ENCODE data around the gene ZBTB43. TPM values are rescaled to one million over a fixed set of nuclear protein-coding genes. Genes with fewer than 3 reads are reported as not detected.

ZBTB43 gene
- total and polyA plus RNA-seq, 12 donors: 4.5 to 26.7 (median 12.3) TPM

DNA sequence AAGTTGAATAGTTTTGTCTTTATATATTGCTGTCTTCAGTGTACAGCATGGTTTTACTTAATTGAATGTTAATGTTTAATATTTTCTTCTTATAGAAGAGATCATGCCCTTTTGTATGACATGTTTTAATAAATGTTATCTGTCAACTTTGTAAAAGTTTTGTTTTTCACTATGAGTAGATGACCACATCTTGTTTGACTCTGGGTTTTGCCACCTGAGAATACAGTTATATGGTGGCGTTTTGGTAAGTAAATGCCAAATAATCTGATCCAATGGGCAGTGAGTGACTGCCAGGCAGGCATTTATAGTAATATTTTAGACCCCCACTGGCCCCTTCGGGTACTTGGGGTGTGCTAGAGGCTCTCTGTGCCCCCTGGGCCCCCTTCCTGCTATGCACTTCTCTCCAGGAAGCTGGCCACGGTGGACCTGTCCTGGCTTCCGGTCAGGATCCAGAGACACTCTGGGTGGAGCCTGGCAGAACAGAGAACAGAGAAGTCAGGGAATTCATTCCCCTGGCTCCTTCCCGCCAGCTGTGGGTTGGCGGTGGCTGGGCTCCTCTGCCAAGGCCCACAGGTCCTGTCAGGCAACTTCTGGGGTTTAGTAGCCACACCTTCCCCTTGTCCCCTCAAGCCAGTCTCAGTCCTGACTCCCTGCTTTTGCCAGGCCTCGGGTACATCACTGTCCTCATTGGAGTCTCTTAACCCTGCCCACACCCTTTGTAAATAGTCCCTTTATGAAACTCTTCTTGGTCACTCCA is 33.4 kb downstream of the ZBTB43 start:
- H3K4me1 ChIP-seq (replicated peaks in 1 of 2): peaks cover 0 to 8% of the 10 kb centered on the region in 2 donors
- intact Hi-C loops (cut with DNase I): no loop called here
- H3K4me3 ChIP-seq: no peak overlapping the region
- DNase-seq: no peak
- no peaks in the 10 kb centered on the region for H3K9me3 ChIP-seq (replicated peaks in 1 of 3)
- 66 to 88% (median 77%) methylated on average over 6 to 7 of the region's 7 CpGs for WGBS, 4 donors
- no peaks in the 10 kb centered on the region for H3K27me3 ChIP-seq
- H3K36me3 ChIP-seq (replicated peaks in 1 of 2): peaks cover 0 to 17% of the 10 kb centered on the region in 2 donors
- H3K27ac ChIP-seq: no peak overlapping the region
- TF ChIP-seq, protein P1, sequence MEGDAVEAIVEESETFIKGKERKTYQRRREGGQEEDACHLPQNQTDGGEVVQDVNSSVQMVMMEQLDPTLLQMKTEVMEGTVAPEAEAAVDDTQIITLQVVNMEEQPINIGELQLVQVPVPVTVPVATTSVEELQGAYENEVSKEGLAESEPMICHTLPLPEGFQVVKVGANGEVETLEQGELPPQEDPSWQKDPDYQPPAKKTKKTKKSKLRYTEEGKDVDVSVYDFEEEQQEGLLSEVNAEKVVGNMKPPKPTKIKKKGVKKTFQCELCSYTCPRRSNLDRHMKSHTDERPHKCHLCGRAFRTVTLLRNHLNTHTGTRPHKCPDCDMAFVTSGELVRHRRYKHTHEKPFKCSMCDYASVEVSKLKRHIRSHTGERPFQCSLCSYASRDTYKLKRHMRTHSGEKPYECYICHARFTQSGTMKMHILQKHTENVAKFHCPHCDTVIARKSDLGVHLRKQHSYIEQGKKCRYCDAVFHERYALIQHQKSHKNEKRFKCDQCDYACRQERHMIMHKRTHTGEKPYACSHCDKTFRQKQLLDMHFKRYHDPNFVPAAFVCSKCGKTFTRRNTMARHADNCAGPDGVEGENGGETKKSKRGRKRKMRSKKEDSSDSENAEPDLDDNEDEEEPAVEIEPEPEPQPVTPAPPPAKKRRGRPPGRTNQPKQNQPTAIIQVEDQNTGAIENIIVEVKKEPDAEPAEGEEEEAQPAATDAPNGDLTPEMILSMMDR (IDR thresholded peaks at IDR 0.05): no peak
- TF ChIP-seq POLR2A (IDR thresholded peaks at IDR 0.05): no peak

DNA sequence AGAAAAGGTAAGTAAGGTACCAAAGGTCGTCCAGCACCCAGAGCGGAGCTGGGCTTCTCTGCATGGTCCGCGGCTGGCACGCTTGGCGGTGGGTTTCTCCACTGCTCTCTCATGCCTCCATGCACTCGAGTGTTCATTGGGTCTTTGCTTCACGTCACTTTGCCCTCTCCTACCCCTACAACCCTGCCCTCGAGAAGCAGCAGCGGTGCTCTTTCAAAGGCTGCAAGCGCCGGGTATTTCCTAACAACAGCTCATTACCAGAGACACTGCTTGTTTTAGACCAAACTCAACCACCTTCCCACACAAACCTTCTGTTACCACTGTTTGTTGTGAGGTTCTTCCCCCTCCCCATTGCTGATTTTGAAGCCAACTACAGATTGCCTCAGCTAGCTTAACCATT is 34.1 kb downstream of the ZBTB43 start:
- TF ChIP-seq POLR2A (IDR thresholded peaks at IDR 0.05): no peak
- TF ChIP-seq, protein P1 (IDR thresholded peaks at IDR 0.05): no peak
- Histone ChIP-seq H3K27ac (no peak overlapping the region), H3K4me1 (replicated peaks in 1 of 2) (peaks cover 0 to 14% of the 10 kb centered on the region in 2 donors), H3K27me3 (no peaks in the 10 kb centered on the region), H3K4me3 (no peak overlapping the region), H3K9me3 (replicated peaks in 1 of 3) (no peaks in the 10 kb centered on the region), H3K36me3 (replicated peaks in 1 of 2) (peaks cover 0 to 10% of the 10 kb centered on the region in 2 donors)
- 92 to 95% (median 94%) methylated on average over 12 of the region's 12 CpGs for WGBS, 4 donors
- intact Hi-C loops (cut with DNase I): no loop called here
- no peak for DNase-seq

DNA sequence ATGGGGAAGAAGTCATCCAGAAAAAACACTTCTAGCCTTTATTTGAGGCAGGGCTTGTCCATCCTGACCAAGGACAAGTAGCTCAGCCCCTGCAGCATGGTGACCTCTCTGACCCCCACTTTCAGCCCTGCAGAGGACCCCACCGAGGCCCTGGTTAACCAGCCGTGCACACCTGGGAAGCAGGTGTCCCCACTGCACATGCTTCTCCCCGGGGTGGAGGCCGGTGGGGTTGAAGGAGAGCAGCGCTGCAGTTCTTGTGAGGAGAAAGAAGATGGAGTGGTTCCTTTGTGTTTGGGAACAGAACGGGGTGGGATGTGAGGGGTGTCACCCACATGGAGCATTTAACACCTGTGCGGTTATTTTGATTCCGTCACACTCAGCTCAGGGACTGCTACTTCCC is 34.5 kb downstream of the ZBTB43 start:
- H3K27me3 ChIP-seq: no peaks in the 10 kb centered on the region
- no peak overlapping the region for H3K4me3 ChIP-seq
- 84 to 100% (median 93%) methylated on average over 5 to 8 of the region's 8 CpGs for WGBS, 4 donors
- intact Hi-C loops (cut with DNase I): no loop called here
- DNase-seq: no peak
- peaks cover 0 to 12% of the 10 kb centered on the region in 2 donors for H3K4me1 ChIP-seq (replicated peaks in 1 of 2)
- no peaks in the 10 kb centered on the region for H3K9me3 ChIP-seq (replicated peaks in 1 of 3)
- H3K36me3 ChIP-seq (replicated peaks in 1 of 2): peaks cover 0 to 7% of the 10 kb centered on the region in 2 donors
- H3K27ac ChIP-seq: no peak overlapping the region
- no peak for TF ChIP-seq POLR2A (IDR thresholded peaks at IDR 0.05)
- TF ChIP-seq, protein P1 (IDR thresholded peaks at IDR 0.05): no peak

DNA sequence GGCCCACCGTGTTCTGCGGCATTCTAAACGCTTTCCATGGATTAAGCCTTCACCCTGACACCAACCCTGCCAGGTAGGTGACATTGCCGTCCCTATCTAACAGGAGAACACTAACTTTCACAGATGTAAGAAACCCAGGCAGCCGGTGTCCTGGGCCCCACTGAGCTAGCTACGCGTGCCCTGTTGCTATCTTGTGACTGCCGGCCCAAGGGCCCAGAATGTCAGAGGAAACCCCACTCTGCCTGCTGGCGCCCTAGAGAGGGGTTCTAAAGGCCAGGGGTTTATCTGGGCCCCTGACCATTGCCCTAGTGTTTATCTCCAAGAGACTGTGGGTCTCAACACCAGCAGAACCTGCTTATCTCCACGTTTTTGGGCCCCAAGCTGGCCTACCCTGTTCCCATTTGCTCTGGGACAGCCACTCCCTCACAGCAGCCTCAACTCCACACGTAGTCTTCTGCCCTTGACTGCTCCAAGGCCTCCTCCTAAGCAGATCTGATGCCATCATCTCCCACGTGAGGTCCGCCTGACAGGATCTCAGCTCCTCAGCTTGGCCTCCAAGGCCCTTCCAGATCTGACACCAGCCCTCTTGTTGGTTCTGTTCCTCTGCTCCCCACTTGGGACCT is 37.5 kb downstream of the ZBTB43 start:
- peaks cover 0 to 7% of the 10 kb centered on the region in 2 donors for H3K36me3 ChIP-seq (replicated peaks in 1 of 2)
- H3K4me1 ChIP-seq (replicated peaks in 1 of 2): peaks cover 0 to 10% of the 10 kb centered on the region in 2 donors
- no peak overlapping the region for H3K27ac ChIP-seq
- 80 to 84% (median 83%) methylated on average over 12 to 13 of the region's 13 CpGs for whole genome bisulfite sequencing, 4 donors
- H3K27me3 ChIP-seq: no peaks in the 10 kb centered on the region
- no peak for TF ChIP-seq POLR2A (IDR thresholded peaks at IDR 0.05)
- TF ChIP-seq, protein P1 (IDR thresholded peaks at IDR 0.05): no peak
- peak in 3 of 7 donors; percentile 34 to 48 (median 38) for DNase-seq
- H3K9me3 ChIP-seq (replicated peaks in 1 of 3): no peaks in the 10 kb centered on the region
- H3K4me3 ChIP-seq: no peak overlapping the region
- intact Hi-C loops (cut with DNase I): no loop called here

Measured in adrenal gland (tissue), 12 donors.